HuH-7 (cell line): ENCODE results near the gene PAN2.
"Not testable (repeated sequence)": the region's sequence is repeated elsewhere in the genome, so short reads cannot be mapped to it uniquely, and the experiment has no call there.

Source experiments
- DNase-seq: peaks from one replicate; pipeline ENCODE4 v3.0.0; 2011; ENCODE audit warnings: low spot score

Gene PAN2

GRCh38 chr12:56341616-56342015 lies 7.8 kb upstream of the PAN2 start:
- DNase-seq: no peak

GRCh38 chr12:56339158-56339422 lies 5.3 kb upstream of the PAN2 start:
- no peak for DNase-seq

- no peak for DNase-seq
Observed at GRCh38 chr12:56338308-56339157, 4.7 kb upstream of the PAN2 start, which contains the start of gene IL23A. Gene IL23A (plus strand): TSS chr12:56338884. CDS start chr12:56339045, 161 bp downstream.

GRCh38 chr12:56337753-56338251 lies 4.0 kb upstream of the PAN2 start:
- no peak for DNase-seq

GRCh38 chr12:56336361-56337167 lies 2.8 kb upstream of the PAN2 start:
- no peak for DNase-seq

- DNase-seq: not testable (repeated sequence)
Observed at GRCh38 chr12:56335527-56335926, 1.7 kb upstream of the PAN2 start.

- no peak for DNase-seq
Observed at GRCh38 chr12:56334490-56334793, 642 bp upstream of the PAN2 start.

GRCh38 chr12:56333197-56333678 lies 562 bp downstream of the PAN2 start:
- DNase-seq: no peak

- no peak for DNase-seq
Observed at GRCh38 chr12:56332512-56333196, 1.1 kb downstream of the PAN2 start.

- no peak for DNase-seq
Observed at GRCh38 chr12:56330936-56331490, 2.8 kb downstream of the PAN2 start.

GRCh38 chr12:56326533-56326932 lies 7.3 kb downstream of the PAN2 start:
- no peak for DNase-seq

GRCh38 chr12:56326126-56326525 lies 7.7 kb downstream of the PAN2 start:
- DNase-seq: no peak

GRCh38 chr12:56324206-56324605 lies 9.6 kb downstream of the PAN2 start:
- no peak for DNase-seq

- not testable (repeated sequence) for DNase-seq
Observed at GRCh38 chr12:56321610-56322009, 12.2 kb downstream of the PAN2 start.

- DNase-seq: no peak
Observed at GRCh38 chr12:56321027-56321426, 12.8 kb downstream of the PAN2 start.

GRCh38 chr12:56317675-56318074 lies 16.1 kb downstream of the PAN2 start:
- DNase-seq: no peak

GRCh38 chr12:56315622-56316473 lies 18.0 kb downstream of the PAN2 start, which contains the start of gene CNPY2:
Gene CNPY2 (minus strand): TSS chr12:56315988. CDS start chr12:56315217, 771 bp downstream.
- peak; percentile 94 for DNase-seq

- DNase-seq: no peak
Observed at GRCh38 chr12:56315249-56315621, 18.6 kb downstream of the PAN2 start.

GRCh38 chr12:56311003-56311402 lies 22.8 kb downstream of the PAN2 start:
- DNase-seq: no peak

GRCh38 chr12:56308714-56309113 lies 25.1 kb downstream of the PAN2 start:
- DNase-seq: no peak
